ENCODE measurements around the gene TAF11L13.
"Not testable (repeated sequence)": the region's sequence is repeated elsewhere in the genome, so short reads cannot be mapped to it uniquely, and the experiment has no call there.

DNA sequence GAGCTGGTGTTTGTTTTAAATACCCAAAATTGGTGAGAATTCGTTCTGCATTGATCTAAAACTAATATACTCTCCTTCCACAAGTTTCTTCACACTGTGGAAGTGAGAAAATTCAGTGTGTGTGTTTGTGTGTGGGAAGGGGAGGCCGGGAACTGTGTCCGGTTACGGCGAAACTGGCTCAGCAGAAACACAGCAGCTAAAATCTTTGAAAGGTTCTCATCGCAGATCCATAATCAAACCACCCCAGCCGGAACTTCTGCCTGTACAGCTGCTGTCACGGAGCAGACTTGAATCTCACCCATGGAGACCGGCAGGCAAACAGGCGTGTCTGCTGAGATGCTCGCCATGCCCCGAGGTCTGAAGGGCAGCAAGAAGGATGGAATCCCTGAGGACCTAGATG, at the start of gene TAF11L13:
- not testable (repeated sequence) for TF ChIP-seq POLR2AphosphoS5 (IDR thresholded peaks at IDR 0.05; ENCODE audit: low read length); NR2C1 (IDR thresholded peaks at IDR 0.05); CEBPB (IDR thresholded peaks at IDR 0.05; ENCODE audit: borderline replicate concordance in 1 of 2, low read depth in 2 of 2, low read length in 2 of 2); MTA3 (IDR thresholded peaks at IDR 0.05; ENCODE audit: borderline replicate concordance, low read length); RCOR1 (conservative IDR thresholded peaks at IDR 0.05; ENCODE audit: low read depth, low read length); HDGF (IDR thresholded peaks at IDR 0.05); CHD4 (IDR thresholded peaks at IDR 0.05); TAF1 (IDR thresholded peaks at IDR 0.05; ENCODE audit: borderline replicate concordance, low read depth, low read length)
- TF ChIP-seq, protein P1, sequence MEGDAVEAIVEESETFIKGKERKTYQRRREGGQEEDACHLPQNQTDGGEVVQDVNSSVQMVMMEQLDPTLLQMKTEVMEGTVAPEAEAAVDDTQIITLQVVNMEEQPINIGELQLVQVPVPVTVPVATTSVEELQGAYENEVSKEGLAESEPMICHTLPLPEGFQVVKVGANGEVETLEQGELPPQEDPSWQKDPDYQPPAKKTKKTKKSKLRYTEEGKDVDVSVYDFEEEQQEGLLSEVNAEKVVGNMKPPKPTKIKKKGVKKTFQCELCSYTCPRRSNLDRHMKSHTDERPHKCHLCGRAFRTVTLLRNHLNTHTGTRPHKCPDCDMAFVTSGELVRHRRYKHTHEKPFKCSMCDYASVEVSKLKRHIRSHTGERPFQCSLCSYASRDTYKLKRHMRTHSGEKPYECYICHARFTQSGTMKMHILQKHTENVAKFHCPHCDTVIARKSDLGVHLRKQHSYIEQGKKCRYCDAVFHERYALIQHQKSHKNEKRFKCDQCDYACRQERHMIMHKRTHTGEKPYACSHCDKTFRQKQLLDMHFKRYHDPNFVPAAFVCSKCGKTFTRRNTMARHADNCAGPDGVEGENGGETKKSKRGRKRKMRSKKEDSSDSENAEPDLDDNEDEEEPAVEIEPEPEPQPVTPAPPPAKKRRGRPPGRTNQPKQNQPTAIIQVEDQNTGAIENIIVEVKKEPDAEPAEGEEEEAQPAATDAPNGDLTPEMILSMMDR (IDR thresholded peaks at IDR 0.05 in 2 of 3, conservative IDR thresholded peaks at IDR 0.05 in 1 of 3; ENCODE audit: control insufficient read depth in 2 of 3, extremely low read depth in 1 of 3, insufficient read depth in 1 of 3, low read depth in 3 of 3, low read length in 3 of 3) = not testable (repeated sequence)
- TF ChIP-seq, protein P2, sequence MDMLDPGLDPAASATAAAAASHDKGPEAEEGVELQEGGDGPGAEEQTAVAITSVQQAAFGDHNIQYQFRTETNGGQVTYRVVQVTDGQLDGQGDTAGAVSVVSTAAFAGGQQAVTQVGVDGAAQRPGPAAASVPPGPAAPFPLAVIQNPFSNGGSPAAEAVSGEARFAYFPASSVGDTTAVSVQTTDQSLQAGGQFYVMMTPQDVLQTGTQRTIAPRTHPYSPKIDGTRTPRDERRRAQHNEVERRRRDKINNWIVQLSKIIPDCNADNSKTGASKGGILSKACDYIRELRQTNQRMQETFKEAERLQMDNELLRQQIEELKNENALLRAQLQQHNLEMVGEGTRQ (IDR thresholded peaks at IDR 0.05; ENCODE audit: borderline replicate concordance, low read depth, low read length) = not testable (repeated sequence)
- TF ChIP-seq, protein P3, sequence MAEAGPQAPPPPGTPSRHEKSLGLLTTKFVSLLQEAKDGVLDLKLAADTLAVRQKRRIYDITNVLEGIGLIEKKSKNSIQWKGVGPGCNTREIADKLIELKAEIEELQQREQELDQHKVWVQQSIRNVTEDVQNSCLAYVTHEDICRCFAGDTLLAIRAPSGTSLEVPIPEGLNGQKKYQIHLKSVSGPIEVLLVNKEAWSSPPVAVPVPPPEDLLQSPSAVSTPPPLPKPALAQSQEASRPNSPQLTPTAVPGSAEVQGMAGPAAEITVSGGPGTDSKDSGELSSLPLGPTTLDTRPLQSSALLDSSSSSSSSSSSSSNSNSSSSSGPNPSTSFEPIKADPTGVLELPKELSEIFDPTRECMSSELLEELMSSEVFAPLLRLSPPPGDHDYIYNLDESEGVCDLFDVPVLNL (IDR thresholded peaks at IDR 0.05; ENCODE audit: low read depth, low read length) = not testable (repeated sequence)
- TF ChIP-seq, protein P4, sequence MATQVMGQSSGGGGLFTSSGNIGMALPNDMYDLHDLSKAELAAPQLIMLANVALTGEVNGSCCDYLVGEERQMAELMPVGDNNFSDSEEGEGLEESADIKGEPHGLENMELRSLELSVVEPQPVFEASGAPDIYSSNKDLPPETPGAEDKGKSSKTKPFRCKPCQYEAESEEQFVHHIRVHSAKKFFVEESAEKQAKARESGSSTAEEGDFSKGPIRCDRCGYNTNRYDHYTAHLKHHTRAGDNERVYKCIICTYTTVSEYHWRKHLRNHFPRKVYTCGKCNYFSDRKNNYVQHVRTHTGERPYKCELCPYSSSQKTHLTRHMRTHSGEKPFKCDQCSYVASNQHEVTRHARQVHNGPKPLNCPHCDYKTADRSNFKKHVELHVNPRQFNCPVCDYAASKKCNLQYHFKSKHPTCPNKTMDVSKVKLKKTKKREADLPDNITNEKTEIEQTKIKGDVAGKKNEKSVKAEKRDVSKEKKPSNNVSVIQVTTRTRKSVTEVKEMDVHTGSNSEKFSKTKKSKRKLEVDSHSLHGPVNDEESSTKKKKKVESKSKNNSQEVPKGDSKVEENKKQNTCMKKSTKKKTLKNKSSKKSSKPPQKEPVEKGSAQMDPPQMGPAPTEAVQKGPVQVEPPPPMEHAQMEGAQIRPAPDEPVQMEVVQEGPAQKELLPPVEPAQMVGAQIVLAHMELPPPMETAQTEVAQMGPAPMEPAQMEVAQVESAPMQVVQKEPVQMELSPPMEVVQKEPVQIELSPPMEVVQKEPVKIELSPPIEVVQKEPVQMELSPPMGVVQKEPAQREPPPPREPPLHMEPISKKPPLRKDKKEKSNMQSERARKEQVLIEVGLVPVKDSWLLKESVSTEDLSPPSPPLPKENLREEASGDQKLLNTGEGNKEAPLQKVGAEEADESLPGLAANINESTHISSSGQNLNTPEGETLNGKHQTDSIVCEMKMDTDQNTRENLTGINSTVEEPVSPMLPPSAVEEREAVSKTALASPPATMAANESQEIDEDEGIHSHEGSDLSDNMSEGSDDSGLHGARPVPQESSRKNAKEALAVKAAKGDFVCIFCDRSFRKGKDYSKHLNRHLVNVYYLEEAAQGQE (IDR thresholded peaks at IDR 0.05; ENCODE audit: low read depth, low read length) = not testable (repeated sequence)
- TF ChIP-seq, protein P5, sequence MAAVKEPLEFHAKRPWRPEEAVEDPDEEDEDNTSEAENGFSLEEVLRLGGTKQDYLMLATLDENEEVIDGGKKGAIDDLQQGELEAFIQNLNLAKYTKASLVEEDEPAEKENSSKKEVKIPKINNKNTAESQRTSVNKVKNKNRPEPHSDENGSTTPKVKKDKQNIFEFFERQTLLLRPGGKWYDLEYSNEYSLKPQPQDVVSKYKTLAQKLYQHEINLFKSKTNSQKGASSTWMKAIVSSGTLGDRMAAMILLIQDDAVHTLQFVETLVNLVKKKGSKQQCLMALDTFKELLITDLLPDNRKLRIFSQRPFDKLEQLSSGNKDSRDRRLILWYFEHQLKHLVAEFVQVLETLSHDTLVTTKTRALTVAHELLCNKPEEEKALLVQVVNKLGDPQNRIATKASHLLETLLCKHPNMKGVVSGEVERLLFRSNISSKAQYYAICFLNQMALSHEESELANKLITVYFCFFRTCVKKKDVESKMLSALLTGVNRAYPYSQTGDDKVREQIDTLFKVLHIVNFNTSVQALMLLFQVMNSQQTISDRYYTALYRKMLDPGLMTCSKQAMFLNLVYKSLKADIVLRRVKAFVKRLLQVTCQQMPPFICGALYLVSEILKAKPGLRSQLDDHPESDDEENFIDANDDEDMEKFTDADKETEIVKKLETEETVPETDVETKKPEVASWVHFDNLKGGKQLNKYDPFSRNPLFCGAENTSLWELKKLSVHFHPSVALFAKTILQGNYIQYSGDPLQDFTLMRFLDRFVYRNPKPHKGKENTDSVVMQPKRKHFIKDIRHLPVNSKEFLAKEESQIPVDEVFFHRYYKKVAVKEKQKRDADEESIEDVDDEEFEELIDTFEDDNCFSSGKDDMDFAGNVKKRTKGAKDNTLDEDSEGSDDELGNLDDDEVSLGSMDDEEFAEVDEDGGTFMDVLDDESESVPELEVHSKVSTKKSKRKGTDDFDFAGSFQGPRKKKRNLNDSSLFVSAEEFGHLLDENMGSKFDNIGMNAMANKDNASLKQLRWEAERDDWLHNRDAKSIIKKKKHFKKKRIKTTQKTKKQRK (IDR thresholded peaks at IDR 0.05; ENCODE audit: low read depth, low read length) = not testable (repeated sequence)
